Loucy (cell line): Measurements from ENCODE around the gene AFF1.

Source experiments
- EZH2phosphoT487 ChIP-seq: fragments of 200-600 bp; IDR thresholded peaks from 2 replicates; pipeline ENCODE4 v1.6.1; 2018; ENCODE audit warnings: antibody characterized with exemption, mild to moderate bottlenecking, moderate library complexity, borderline replicate concordance
- TF ChIP-seq, protein P1 (sequence below): fragments of 200-600 bp; sonication (generic); conservative IDR thresholded peaks from 2 replicates; pipeline ENCODE4 v1.5.1; 2014; ENCODE audit warnings: mild to moderate bottlenecking, antibody characterized with exemption, low read length

DNA sequence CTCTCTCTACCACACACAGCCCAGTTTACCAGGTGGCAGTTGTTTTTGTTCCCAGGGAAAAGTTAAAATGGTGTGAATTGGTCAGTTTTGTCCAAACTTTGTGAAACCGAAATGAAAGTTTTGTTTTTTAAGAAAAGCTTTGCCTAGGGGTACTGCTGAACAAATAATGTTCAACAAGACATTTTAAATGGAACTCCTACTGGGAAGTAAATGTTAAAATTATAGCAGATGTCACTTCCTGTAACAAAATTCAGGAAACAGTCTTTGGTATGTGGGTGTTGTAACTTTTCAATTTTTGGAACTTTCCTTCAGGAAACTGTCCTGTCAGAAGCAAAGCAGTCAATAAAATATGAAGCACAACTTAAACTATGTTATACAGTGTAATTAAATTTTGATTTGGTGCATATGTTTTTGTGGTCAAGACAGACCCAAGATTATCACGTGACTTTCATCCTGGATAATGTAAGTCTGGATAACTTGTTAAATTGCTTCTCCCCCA is 79.5 kb downstream of the AFF1 start:
- TF ChIP-seq, protein P1, sequence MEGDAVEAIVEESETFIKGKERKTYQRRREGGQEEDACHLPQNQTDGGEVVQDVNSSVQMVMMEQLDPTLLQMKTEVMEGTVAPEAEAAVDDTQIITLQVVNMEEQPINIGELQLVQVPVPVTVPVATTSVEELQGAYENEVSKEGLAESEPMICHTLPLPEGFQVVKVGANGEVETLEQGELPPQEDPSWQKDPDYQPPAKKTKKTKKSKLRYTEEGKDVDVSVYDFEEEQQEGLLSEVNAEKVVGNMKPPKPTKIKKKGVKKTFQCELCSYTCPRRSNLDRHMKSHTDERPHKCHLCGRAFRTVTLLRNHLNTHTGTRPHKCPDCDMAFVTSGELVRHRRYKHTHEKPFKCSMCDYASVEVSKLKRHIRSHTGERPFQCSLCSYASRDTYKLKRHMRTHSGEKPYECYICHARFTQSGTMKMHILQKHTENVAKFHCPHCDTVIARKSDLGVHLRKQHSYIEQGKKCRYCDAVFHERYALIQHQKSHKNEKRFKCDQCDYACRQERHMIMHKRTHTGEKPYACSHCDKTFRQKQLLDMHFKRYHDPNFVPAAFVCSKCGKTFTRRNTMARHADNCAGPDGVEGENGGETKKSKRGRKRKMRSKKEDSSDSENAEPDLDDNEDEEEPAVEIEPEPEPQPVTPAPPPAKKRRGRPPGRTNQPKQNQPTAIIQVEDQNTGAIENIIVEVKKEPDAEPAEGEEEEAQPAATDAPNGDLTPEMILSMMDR: no peak
- no peak for TF ChIP-seq EZH2phosphoT487
